H9 (cell line): ENCODE results near the gene HIGD2B. TPM values are rescaled to one million over a fixed set of nuclear protein-coding genes. Genes with fewer than 3 reads are reported as not detected.
"Not testable (repeated sequence)": the region's sequence is repeated elsewhere in the genome, so short reads cannot be mapped to it uniquely, and the experiment has no call there.

Experiments used
- DNase-seq: peaks from one replicate; pipeline ENCODE4 v3.0.0-alpha.2; 2017
- H2AFZ ChIP-seq: one replicate; pipeline ENCODE4 v1.6.1; 2013; ENCODE audit warnings: mild to moderate bottlenecking, low read length, control low read depth, moderate library complexity
- H2AK5ac ChIP-seq: 2 replicates; pipeline ENCODE4 v1.6.1; 2013; ENCODE audit warnings: low read length, control low read depth, mixed read lengths; ENCODE audit not compliant: insufficient read length
- H2BK120ac ChIP-seq: one replicate; pipeline ENCODE4 v1.6.1; 2013; ENCODE audit warnings: low read depth, mild to moderate bottlenecking, low read length, control low read depth, inconsistent platforms; ENCODE audit not compliant: poor library complexity, severe bottlenecking
- H2BK12ac ChIP-seq: 2 replicates; pipeline ENCODE4 v1.6.1; 2013; ENCODE audit warnings: low read length, control low read depth, mixed read lengths, low read depth; ENCODE audit not compliant: insufficient read length
- H2BK15ac ChIP-seq: 2 replicates; pipeline ENCODE4 v1.6.1; 2013; ENCODE audit warnings: low read depth, low read length, control low read depth
- H2BK20ac ChIP-seq: one replicate; pipeline ENCODE4 v1.6.1; 2013; ENCODE audit warnings: low read depth, mild to moderate bottlenecking, low read length, control low read depth, inconsistent platforms; ENCODE audit not compliant: poor library complexity, severe bottlenecking
- H2BK5ac ChIP-seq: 2 replicates; pipeline ENCODE4 v1.6.1; 2013; ENCODE audit warnings: low read length, control low read depth, mixed read lengths; ENCODE audit not compliant: insufficient read length
- H3K14ac ChIP-seq: 2 replicates; pipeline ENCODE4 v1.6.1; 2013; ENCODE audit warnings: low read length, control low read depth; ENCODE audit not compliant: insufficient read depth
- H3K18ac ChIP-seq: 2 replicates; pipeline ENCODE4 v1.6.1; 2013; ENCODE audit warnings: low read depth, mild to moderate bottlenecking, mixed read lengths, low read length, control low read depth; ENCODE audit not compliant: insufficient read length
- H3K23ac ChIP-seq: 2 replicates; pipeline ENCODE4 v1.6.1; 2013; ENCODE audit warnings: low read length, control low read depth, mixed read lengths, low read depth; ENCODE audit not compliant: insufficient read length
- H3K23me2 ChIP-seq: 2 replicates; pipeline ENCODE4 v1.6.1; 2013; ENCODE audit warnings: low read depth, mild to moderate bottlenecking, mixed read lengths, low read length, control low read depth; ENCODE audit not compliant: insufficient read length, poor library complexity, severe bottlenecking
- H3K27ac ChIP-seq: 2 replicates; pipeline ENCODE4 v1.5.1; 2013; ENCODE audit warnings: low read length, control low read depth, mixed read lengths, low read depth; ENCODE audit not compliant: insufficient read length
- H3K27me3 ChIP-seq: 2 replicates; pipeline ENCODE4 v1.6.1; 2013; ENCODE audit warnings: low read length, control low read depth, inconsistent platforms; ENCODE audit not compliant: insufficient read depth
- H3K4ac ChIP-seq: 2 replicates; pipeline ENCODE4 v1.6.1; 2013; ENCODE audit warnings: low read depth, mild to moderate bottlenecking, control low read depth, inconsistent platforms, low read length, moderate library complexity
- H3K4me1 ChIP-seq: 2 replicates; pipeline ENCODE4 v1.6.1; 2013; ENCODE audit warnings: low read length, control low read depth, inconsistent platforms; ENCODE audit not compliant: insufficient read depth
- H3K4me2 ChIP-seq: 2 replicates; pipeline ENCODE4 v1.6.1; 2013; ENCODE audit warnings: low read length, control low read depth, mixed read lengths; ENCODE audit not compliant: insufficient read length, insufficient read depth
- H3K56ac ChIP-seq: 2 replicates; pipeline ENCODE4 v1.6.1; 2013; ENCODE audit warnings: low read depth, mild to moderate bottlenecking, mixed read lengths, low read length, control low read depth; ENCODE audit not compliant: insufficient read length
- H3K79me1 ChIP-seq: 2 replicates; pipeline ENCODE4 v1.6.1; 2013; ENCODE audit warnings: low read depth, mild to moderate bottlenecking, moderate library complexity, low read length, control low read depth, inconsistent platforms; ENCODE audit not compliant: insufficient read depth, poor library complexity, severe bottlenecking
- H3K79me2 ChIP-seq: 2 replicates; pipeline ENCODE4 v1.6.1; 2013; ENCODE audit warnings: low read length, control low read depth, inconsistent platforms; ENCODE audit not compliant: insufficient read depth
- H3K9ac ChIP-seq: 2 replicates; pipeline ENCODE4 v1.6.1; 2013; ENCODE audit warnings: low read length, control low read depth, mixed read lengths; ENCODE audit not compliant: insufficient read length; ENCODE audit errors: extremely low read depth
- H3K9me3 ChIP-seq: one replicate; pipeline ENCODE4 v1.6.1; 2013; ENCODE audit warnings: low read depth, low read length, inconsistent platforms; ENCODE audit not compliant: control insufficient read depth
- H3T11ph ChIP-seq: one replicate; pipeline ENCODE4 v1.6.1; 2013; ENCODE audit warnings: mild to moderate bottlenecking, low read length, control low read depth, inconsistent platforms
- H4K20me1 ChIP-seq: one replicate; pipeline ENCODE4 v1.6.1; 2013; ENCODE audit not compliant: control insufficient read depth, insufficient read length, insufficient read depth
- H4K5ac ChIP-seq: 2 replicates; pipeline ENCODE4 v1.6.1; 2013; ENCODE audit warnings: low read depth, mild to moderate bottlenecking, mixed read lengths, low read length, control low read depth; ENCODE audit not compliant: insufficient read length
- H4K8ac ChIP-seq: replicated peaks from 2 replicates; pipeline ENCODE4 v1.6.1; 2013; ENCODE audit warnings: low read length, control low read depth, mixed read lengths, low read depth; ENCODE audit not compliant: insufficient read length
- H4K91ac ChIP-seq: 2 replicates; pipeline ENCODE4 v1.6.1; 2013; ENCODE audit warnings: low read depth, mild to moderate bottlenecking, moderate library complexity, mixed read lengths, low read length, control low read depth; ENCODE audit not compliant: insufficient read length
- H3K27ac Mint-ChIP-seq, 3 experiments: 2 replicates in 2 of 3; 3 replicates in 1 of 3; pipeline ENCODE4 v1.8.0; 2020 to 2021; ENCODE audit warnings: mixed read lengths in 3 of 3, mild to moderate bottlenecking in 1 of 3, moderate library complexity in 1 of 3
- H3K27me3 Mint-ChIP-seq: 2 replicates; pipeline ENCODE4 v1.8.0; 2021; ENCODE audit warnings: low read depth, mild to moderate bottlenecking, moderate library complexity, mixed read lengths
- H3K36me3 Mint-ChIP-seq, 3 experiments: 2 replicates in 2 of 3; 3 replicates in 1 of 3; pipeline ENCODE4 v1.8.0; 2020 to 2021; ENCODE audit warnings: low read depth in 3 of 3, mixed read lengths in 3 of 3; ENCODE audit not compliant: insufficient read depth in 1 of 3
- H3K4me1 Mint-ChIP-seq, 2 experiments: 2 replicates each; pipeline ENCODE4 v1.8.0; 2020; ENCODE audit warnings: mixed read lengths in 2 of 2
- H3K4me3 Mint-ChIP-seq, 2 experiments: 2 replicates in 1 of 2; 3 replicates in 1 of 2; pipeline ENCODE4 v1.8.0; 2020 to 2021; ENCODE audit warnings: mild to moderate bottlenecking in 2 of 2, mixed read lengths in 2 of 2, moderate library complexity in 1 of 2
- H3K9me3 Mint-ChIP-seq, 2 experiments: 2 replicates in 1 of 2; 3 replicates in 1 of 2; pipeline ENCODE4 v1.8.0; 2020; ENCODE audit warnings: mild to moderate bottlenecking in 2 of 2, mixed read lengths in 2 of 2, moderate library complexity in 1 of 2
- whole genome bisulfite sequencing: extraction: QIAGEN DNeasy Blood & Tissue Kit; methylation state at CpG from one replicate; pipeline ENCODE4 v1.1.7; 2013; ENCODE audit warnings: missing lambda C conversion rate, low lambda C conversion rate, mixed read lengths; ENCODE audit not compliant: insufficient read length; ENCODE audit errors: extremely low coverage; 5-methylcytosine and 5-hydroxymethylcytosine counted together
- total RNA-seq: library from RNA; stranded (reverse); gene quantifications from 2 replicates; pipeline ENCODE4 v1.2.1, GENCODE V29; 2021

The HIGD2B gene
- total RNA-seq, 1 experiment from 2014 or later: not detected

DNA sequence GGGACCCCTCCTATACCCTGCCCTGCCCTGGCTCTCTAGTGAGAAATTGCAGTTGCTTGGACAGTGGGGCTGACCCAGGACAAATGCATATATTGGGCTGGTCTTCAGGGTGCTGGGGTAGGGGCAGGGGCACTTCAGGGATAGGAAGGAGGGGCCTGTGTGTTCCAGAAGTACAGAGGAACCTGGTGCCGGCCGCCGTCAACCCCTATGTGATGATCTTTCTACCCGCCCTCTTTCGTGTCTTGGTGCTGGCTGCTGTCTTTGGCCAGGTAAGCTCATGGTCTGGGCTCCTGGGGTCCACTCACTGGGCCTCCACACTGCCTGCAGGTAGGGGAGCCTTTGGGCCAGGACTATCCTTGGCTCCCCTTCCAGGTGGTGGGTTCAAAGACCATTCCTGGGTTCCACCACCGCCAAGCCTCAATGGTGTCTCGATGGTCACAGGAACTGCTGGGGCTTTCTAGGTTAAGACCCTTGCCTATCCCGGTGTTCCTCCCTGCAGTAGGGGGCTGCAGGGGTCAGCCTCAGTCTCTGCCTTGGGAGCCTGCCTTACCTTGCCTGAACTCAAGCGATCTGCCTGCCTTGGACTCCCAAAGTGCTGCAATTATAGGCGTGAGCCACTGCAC, 37.2 kb downstream of the HIGD2B start:
- not testable (repeated sequence) for H3T11ph ChIP-seq, H2BK12ac ChIP-seq, H3K36me3 Mint-ChIP-seq

GRCh38 chr15:72642271-72642670, 43.7 kb downstream of the HIGD2B start:
- H3K9ac ChIP-seq, H3K27ac ChIP-seq, H3K14ac ChIP-seq, H3K27ac Mint-ChIP-seq, H4K91ac ChIP-seq, H3K56ac ChIP-seq, H2BK12ac ChIP-seq, H3K4me3 Mint-ChIP-seq, H3K4me1 Mint-ChIP-seq, H2BK15ac ChIP-seq, H3K18ac ChIP-seq, H3K36me3 Mint-ChIP-seq, H3K4ac ChIP-seq, H3K27me3 ChIP-seq, H2BK5ac ChIP-seq, H4K8ac ChIP-seq, H3K23me2 ChIP-seq, H2AK5ac ChIP-seq, H4K20me1 ChIP-seq, H4K5ac ChIP-seq, H3K79me1 ChIP-seq, H2BK120ac ChIP-seq, H3K4me1 ChIP-seq, H3K23ac ChIP-seq, H3K4me2 ChIP-seq, DNase-seq, H3K79me2 ChIP-seq, H3K27me3 Mint-ChIP-seq, H2AFZ ChIP-seq, H3K9me3 Mint-ChIP-seq, H3T11ph ChIP-seq, H3K9me3 ChIP-seq, H2BK20ac ChIP-seq: not testable (repeated sequence)
- WGBS: no CpG with 5 or more reads among the region's 2 CpGs

More for the DNA sequence above, 37.2 kb downstream of the HIGD2B start:
- H3K56ac ChIP-seq, H3K9ac ChIP-seq, H2BK5ac ChIP-seq, H3K27ac ChIP-seq, H2BK15ac ChIP-seq, H3K79me1 ChIP-seq, H3K4me2 ChIP-seq, H2AK5ac ChIP-seq, H3K18ac ChIP-seq, H3K9me3 Mint-ChIP-seq, H3K27ac Mint-ChIP-seq, H3K14ac ChIP-seq, H3K79me2 ChIP-seq, H3K4ac ChIP-seq, DNase-seq, H2BK120ac ChIP-seq, H4K20me1 ChIP-seq, H3K23me2 ChIP-seq, H2BK20ac ChIP-seq, H2AFZ ChIP-seq, H3K4me1 ChIP-seq, H3K23ac ChIP-seq, H3K9me3 ChIP-seq, H4K5ac ChIP-seq, H3K4me3 Mint-ChIP-seq, H4K91ac ChIP-seq, H3K27me3 Mint-ChIP-seq, H3K4me1 Mint-ChIP-seq, H3K27me3 ChIP-seq, H4K8ac ChIP-seq: not testable (repeated sequence)
- WGBS: no CpG with 5 or more reads among the region's 10 CpGs
